H1 (cell line): ENCODE results near the gene CRY1. TPM values are rescaled to one million over a fixed set of nuclear protein-coding genes. Genes with fewer than 3 reads are reported as not detected.

Source experiments
- CTCF ChIA-PET: fragments of 300-600 bp; sonication (Branson Sonifier 250); formaldehyde crosslinking; loops from one replicate; lab custom pipeline; 2021; ENCODE audit not compliant: partially characterized antibody; lab: Charles Lee
- POLR2A ChIA-PET: fragments of 300-600 bp; sonication (Branson Sonifier 250); formaldehyde crosslinking; loops from one replicate; lab custom pipeline; 2021; ENCODE audit warnings: inconsistent platforms; ENCODE audit not compliant: partially characterized antibody; lab: Charles Lee
- DNase-seq, 2 experiments: peaks; one replicate each; pipeline versions ENCODE4 v3.0.0 to v3.0.0-alpha.2; 2010 to 2022; ENCODE audit warnings: low spot score in 2 of 2, low read depth in 1 of 2, mixed read lengths in 1 of 2
- FAIRE-seq: peaks from 2 replicates; lab custom pipeline; 2011; peaks lifted over from hg19 to GRCh38; lab: Jason Lieb, UNC
- H2AFZ ChIP-seq: 2 replicates; pipeline ENCODE4 v1.8.1; 2012; ENCODE audit warnings: low read length, inconsistent platforms
- H2AK5ac ChIP-seq: 2 replicates; pipeline ENCODE4 v1.6.1; 2013; ENCODE audit warnings: low read depth, low read length
- H2BK120ac ChIP-seq: replicated peaks from 2 replicates; pipeline ENCODE3; 2013; ENCODE audit warnings: low read depth, low read length, inconsistent platforms
- H2BK12ac ChIP-seq: 2 replicates; pipeline ENCODE4 v1.6.1; 2013; ENCODE audit warnings: low read depth, low read length
- H2BK15ac ChIP-seq: 2 replicates; pipeline ENCODE4 v1.6.1; 2013; ENCODE audit warnings: low read length
- H2BK20ac ChIP-seq: 2 replicates; pipeline ENCODE4 v1.6.1; 2013; ENCODE audit warnings: low read length
- H2BK5ac ChIP-seq: 2 replicates; pipeline ENCODE4 v1.6.1; 2013; ENCODE audit warnings: low read depth, low read length
- H3K14ac ChIP-seq: 2 replicates; pipeline ENCODE4 v1.6.1; 2013; ENCODE audit warnings: inconsistent platforms; ENCODE audit not compliant: insufficient read length
- H3K18ac ChIP-seq: 2 replicates; pipeline ENCODE4 v1.6.1; 2013; ENCODE audit warnings: low read length; ENCODE audit errors: extremely low read depth
- H3K23ac ChIP-seq: 2 replicates; pipeline ENCODE4 v1.6.1; 2013; ENCODE audit warnings: inconsistent platforms; ENCODE audit not compliant: insufficient read length
- H3K23me2 ChIP-seq: 2 replicates; pipeline ENCODE4 v1.6.1; 2013; ENCODE audit warnings: low read depth, low read length
- H3K27ac ChIP-seq: 2 replicates; pipeline ENCODE4 v1.6.1; 2011; ENCODE audit warnings: low read depth, low read length, inconsistent platforms
- H3K27me3 ChIP-seq, 4 experiments: replicated peaks in 1 of 4; 1 replicate in 1 of 4; 2 replicates in 3 of 4; pipeline versions ENCODE4 v1.6.1 to v1.8.1; 2011 to 2013; ENCODE audit warnings: low read length in 3 of 4, mild to moderate bottlenecking in 3 of 4, inconsistent platforms in 2 of 4, mixed read lengths in 2 of 4, moderate library complexity in 1 of 4; ENCODE audit not compliant: control insufficient read depth in 3 of 4, insufficient read depth in 3 of 4; ENCODE audit errors: extremely low read depth in 1 of 4
- H3K36me3 ChIP-seq, 4 experiments: 2 replicates each; pipeline versions ENCODE4 v1.6.1 to v1.8.1; 2011 to 2013; ENCODE audit warnings: mild to moderate bottlenecking in 4 of 4, low read length in 3 of 4, moderate library complexity in 2 of 4, control low read depth in 1 of 4, inconsistent platforms in 1 of 4; ENCODE audit not compliant: insufficient read depth in 4 of 4, control insufficient read depth in 2 of 4
- H3K4ac ChIP-seq: replicated peaks from 2 replicates; pipeline ENCODE3; 2013; ENCODE audit warnings: low read length, low read depth, mixed read lengths, inconsistent platforms; ENCODE audit not compliant: insufficient read length
- H3K4me1 ChIP-seq, 4 experiments: replicated peaks in 1 of 4; 1 replicate in 1 of 4; 2 replicates in 3 of 4; pipeline versions ENCODE4 v1.6.1 to v1.8.1; 2011 to 2013; ENCODE audit warnings: low read length in 3 of 4, inconsistent platforms in 2 of 4, mixed read lengths in 1 of 4; ENCODE audit not compliant: insufficient read depth in 4 of 4, control insufficient read depth in 3 of 4
- H3K4me2 ChIP-seq, 2 experiments: 2 replicates each; pipeline versions ENCODE4 v1.6.1 to v1.8.1; 2011 to 2013; ENCODE audit warnings: low read depth in 2 of 2, low read length in 2 of 2, control low read depth in 1 of 2, inconsistent platforms in 1 of 2, mild to moderate bottlenecking in 1 of 2; ENCODE audit not compliant: insufficient read depth in 1 of 2
- H3K4me3 ChIP-seq, 4 experiments: fragments of 200-600, 300-600 bp in 1 of 4; sonication (generic), shearing (Covaris generic), sonication (Bioruptor Twin) in 1 of 4; 2 replicates each; pipeline versions ENCODE4 v1.5.1 to v1.8.1; 2011 to 2016; ENCODE audit warnings: low read length in 4 of 4, low read depth in 3 of 4, control low read depth in 2 of 4, inconsistent platforms in 2 of 4, mild to moderate bottlenecking in 2 of 4, mixed read lengths in 1 of 4, moderate library complexity in 1 of 4; ENCODE audit not compliant: insufficient read depth in 2 of 4; ENCODE audit errors: extremely low read depth in 1 of 4
- H3K56ac ChIP-seq: replicated peaks from 2 replicates; pipeline ENCODE3; 2013; ENCODE audit warnings: low read depth, mild to moderate bottlenecking, mixed read lengths, low read length, inconsistent platforms; ENCODE audit not compliant: insufficient read length
- H3K79me1 ChIP-seq: 2 replicates; pipeline ENCODE4 v1.6.1; 2013; ENCODE audit warnings: low read depth, low read length, control low read depth
- H3K79me2 ChIP-seq, 2 experiments: 2 replicates each; pipeline versions ENCODE4 v1.6.1 to v1.8.1; 2012 to 2013; ENCODE audit warnings: low read length in 2 of 2, mild to moderate bottlenecking in 2 of 2, inconsistent platforms in 1 of 2; ENCODE audit not compliant: insufficient read depth in 2 of 2, control insufficient read depth in 1 of 2
- H3K9ac ChIP-seq, 4 experiments: replicated peaks in 1 of 4; 1 replicate in 1 of 4; 2 replicates in 3 of 4; pipeline versions ENCODE4 v1.6.1 to v1.8.1; 2011 to 2013; ENCODE audit warnings: low read depth in 3 of 4, low read length in 3 of 4, control low read depth in 2 of 4, mild to moderate bottlenecking in 2 of 4, moderate library complexity in 2 of 4, inconsistent platforms in 1 of 4; ENCODE audit errors: extremely low read depth in 1 of 4
- H3K9me3 ChIP-seq, 2 experiments: 2 replicates each; pipeline versions ENCODE4 v1.6.1 to v1.8.1; 2012 to 2013; ENCODE audit warnings: mild to moderate bottlenecking in 2 of 2, moderate library complexity in 2 of 2, control low read depth in 1 of 2, inconsistent platforms in 1 of 2, low read depth in 1 of 2, low read length in 1 of 2, mixed read lengths in 1 of 2; ENCODE audit not compliant: insufficient read depth in 2 of 2
- H4K20me1 ChIP-seq, 2 experiments: replicated peaks in 1 of 2; 2 replicates each; pipeline versions ENCODE3 to v1.8.1; 2011 to 2013; ENCODE audit warnings: inconsistent platforms in 2 of 2, low read length in 2 of 2, mild to moderate bottlenecking in 1 of 2; ENCODE audit not compliant: insufficient read depth in 2 of 2, control insufficient read depth in 1 of 2
- H4K5ac ChIP-seq: 2 replicates; pipeline ENCODE4 v1.6.1; 2013; ENCODE audit warnings: low read length, low read depth, mixed read lengths, inconsistent platforms; ENCODE audit not compliant: insufficient read length
- H4K8ac ChIP-seq: 2 replicates; pipeline ENCODE4 v1.8.0; 2013; ENCODE audit warnings: mild to moderate bottlenecking, moderate library complexity, low read length, inconsistent platforms; ENCODE audit not compliant: insufficient read depth; ENCODE audit errors: extremely low read depth
- H4K91ac ChIP-seq: replicated peaks from 2 replicates; pipeline ENCODE3; 2013; ENCODE audit warnings: low read length, mixed read lengths, inconsistent platforms; ENCODE audit not compliant: insufficient read length
- ASH2L ChIP-seq: fragments of 200-600, 300-600 bp; sonication (generic); IDR thresholded peaks from one replicate; pipeline ENCODE4 v1.7.1; 2017; ENCODE audit warnings: low read length
- BCL11A ChIP-seq, 2 experiments: IDR thresholded peaks; one replicate each; pipeline ENCODE4 v1.6.1; 2011; ENCODE audit warnings: low read depth in 2 of 2, low read length in 2 of 2, mild to moderate bottlenecking in 2 of 2
- FOSL1 ChIP-seq: IDR thresholded peaks from 2 replicates; pipeline ENCODE4 v1.6.1; 2011; ENCODE audit warnings: mild to moderate bottlenecking, low read depth, low read length, moderate library complexity; ENCODE audit not compliant: insufficient read depth
- JUN ChIP-seq: IDR thresholded peaks from 2 replicates; pipeline ENCODE4 v1.6.1; 2011; ENCODE audit warnings: low read depth, mild to moderate bottlenecking, improper control_type of control experiment, low read length
- RFX5 ChIP-seq: IDR thresholded peaks from 2 replicates; pipeline ENCODE4 v1.6.1; 2011; ENCODE audit warnings: low read depth, low read length, improper control_type of control experiment, borderline replicate concordance
- SIX5 ChIP-seq: IDR thresholded peaks from 2 replicates; pipeline ENCODE4 v1.6.1; 2011; ENCODE audit warnings: mild to moderate bottlenecking, low read depth, low read length
- SP4 ChIP-seq: IDR thresholded peaks from 2 replicates; pipeline ENCODE4 v1.6.1; 2012; ENCODE audit warnings: low read length, inconsistent platforms
- TBP ChIP-seq: IDR thresholded peaks from 2 replicates; pipeline ENCODE4 v1.6.1; 2011; ENCODE audit warnings: low read depth, low read length, improper control_type of control experiment
- WGBS, 2 experiments: shearing (Covaris generic) in 1 of 2; methylation state at CpG; one replicate each; pipeline versions ENCODE4 v1.1.6 to v1.1.7; 2013 to 2015; ENCODE audit warnings: low lambda C conversion rate in 2 of 2, mixed read lengths in 2 of 2, inconsistent platforms in 1 of 2, low coverage in 1 of 2, missing lambda C conversion rate in 1 of 2; ENCODE audit not compliant: insufficient replicate concordance in 2 of 2, insufficient coverage in 1 of 2, insufficient read length in 1 of 2; ENCODE audit errors: extremely low coverage in 1 of 2, missing lambda C conversion rate in 1 of 2; 5-methylcytosine and 5-hydroxymethylcytosine counted together
- polyA plus RNA-seq, 7 experiments: library from polyadenylated mRNA; depleted of rRNA in 3 of 7; stranded (reverse) in 5 of 7; unstranded in 2 of 7; fragments of >200 nt in 5 of 7; fragments of 200-250 nt in 2 of 7; gene quantifications; 1 replicate in 5 of 7; 2 replicates in 1 of 7; 4 replicates in 1 of 7; pipeline versions ENCODE4 v1.2.1 to v1.2.3, GENCODE V29; 2011 to 2013; ENCODE audit warnings: missing spikeins in 2 of 7, mixed read lengths in 2 of 7
- total RNA-seq: library from RNA; stranded (reverse); fragmentation: NEBNext Ultra II Directional; extraction: Animal tissue kit (Norgen Biotek cat#: 25700); gene quantifications from 2 replicates; pipeline ENCODE4 v1.2.1, GENCODE V29; 2021
- TF ChIP-seq, protein P1 (sequence below), 3 experiments: IDR thresholded peaks; 1 replicate in 2 of 3; 2 replicates in 1 of 3; pipeline versions ENCODE4 v1.5.1 to v1.6.1; 2011; ENCODE audit warnings: low read length in 3 of 3, mild to moderate bottlenecking in 3 of 3, inconsistent platforms in 2 of 3, low read depth in 1 of 3, moderate library complexity in 1 of 3; ENCODE audit not compliant: insufficient read depth in 1 of 3; ENCODE audit errors: control extremely low read depth in 1 of 3

Gene CRY1
- total and polyA plus RNA-seq, 2 of the 8 experiments (the other 6 are each of a cell fraction or from before 2014, with no cell fraction given): 13.6 to 25.1 TPM

- Histone ChIP-seq H3K4me1 (no peaks in the 10 kb centered on the region), H3K23me2 (no peaks in the 10 kb centered on the region), H2BK15ac (no peak overlapping the region), H2AFZ (no peak overlapping the region), H3K79me1 (no peaks in the 10 kb centered on the region; the same call in 1 of the 2 replicates), H3K36me3 (no peaks in the 10 kb centered on the region), H3K9me3 (no peaks in the 10 kb centered on the region), H3K27ac (no peak overlapping the region), H2AK5ac (no peak overlapping the region), H3K4me2 (no peak overlapping the region), H2BK20ac (no peak overlapping the region), H4K8ac (no peak overlapping the region), H4K5ac (no peak overlapping the region), H3K4ac (no peak overlapping the region), H3K18ac (no peak overlapping the region), H2BK12ac (no peak overlapping the region), H3K56ac (no peak overlapping the region), H3K4me3 (no peak overlapping the region), H4K20me1 (no peaks in the 10 kb centered on the region), H4K91ac (no peak overlapping the region), H3K27me3 (no peaks in the 10 kb centered on the region), H3K9ac (no peak overlapping the region), H3K79me2 (peaks cover 0 to 13% of the 10 kb centered on the region in 2 experiments; a peak in 2 of 4 replicates), H2BK120ac (no peak overlapping the region), H3K23ac (no peak overlapping the region), H2BK5ac (no peak overlapping the region), H3K14ac (no peak overlapping the region)
- POLR2A ChIA-PET: no interaction called here
- WGBS, 2 experiments: 94% methylated on average over 3 of the region's 3 CpGs; no CpG with 5 or more reads in 1 of the 2 experiments
- TF ChIP-seq, protein P1, sequence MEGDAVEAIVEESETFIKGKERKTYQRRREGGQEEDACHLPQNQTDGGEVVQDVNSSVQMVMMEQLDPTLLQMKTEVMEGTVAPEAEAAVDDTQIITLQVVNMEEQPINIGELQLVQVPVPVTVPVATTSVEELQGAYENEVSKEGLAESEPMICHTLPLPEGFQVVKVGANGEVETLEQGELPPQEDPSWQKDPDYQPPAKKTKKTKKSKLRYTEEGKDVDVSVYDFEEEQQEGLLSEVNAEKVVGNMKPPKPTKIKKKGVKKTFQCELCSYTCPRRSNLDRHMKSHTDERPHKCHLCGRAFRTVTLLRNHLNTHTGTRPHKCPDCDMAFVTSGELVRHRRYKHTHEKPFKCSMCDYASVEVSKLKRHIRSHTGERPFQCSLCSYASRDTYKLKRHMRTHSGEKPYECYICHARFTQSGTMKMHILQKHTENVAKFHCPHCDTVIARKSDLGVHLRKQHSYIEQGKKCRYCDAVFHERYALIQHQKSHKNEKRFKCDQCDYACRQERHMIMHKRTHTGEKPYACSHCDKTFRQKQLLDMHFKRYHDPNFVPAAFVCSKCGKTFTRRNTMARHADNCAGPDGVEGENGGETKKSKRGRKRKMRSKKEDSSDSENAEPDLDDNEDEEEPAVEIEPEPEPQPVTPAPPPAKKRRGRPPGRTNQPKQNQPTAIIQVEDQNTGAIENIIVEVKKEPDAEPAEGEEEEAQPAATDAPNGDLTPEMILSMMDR (IDR thresholded peaks at IDR 0.05; ENCODE audit: control extremely low read depth in 1 of 3, insufficient read depth in 1 of 3, low read depth in 1 of 3, low read length in 3 of 3): no peak
- no peak for TF ChIP-seq BCL11A (IDR thresholded peaks at IDR 0.05; ENCODE audit: low read depth in 2 of 2, low read length in 2 of 2)
- no peak for TF ChIP-seq JUN
- TF ChIP-seq ASH2L: no peak
- no peak for TF ChIP-seq SIX5
- TF ChIP-seq TBP: no peak
- TF ChIP-seq FOSL1: no peak
- no peak for TF ChIP-seq SP4
- no peak for TF ChIP-seq RFX5
- CTCF ChIA-PET: no interaction called here
- no peak for DNase-seq
- no peak for FAIRE-seq
Measured at GRCh38 chr12:106962286-106962685, 131.1 kb downstream of the CRY1 start.
